Stimulated activated CD4-positive, alpha-beta T cell treated with anti-CD3 and anti-CD28 coated beads, Interleukin-1b, Interleukin-23, amount 100 ng/mL, for 4 hours (primary cell): ENCODE results near the gene VPS13D.
"Not testable (repeated sequence)": the region's sequence is repeated elsewhere in the genome, so short reads cannot be mapped to it uniquely, and the experiment has no call there.

Experiments
- DNase-seq, 2 donors: peaks; one replicate each; pipeline ENCODE4 v3.0.0-alpha.2; 2020; ENCODE audit warnings: low read depth in 2 of 2

Gene VPS13D

DNA sequence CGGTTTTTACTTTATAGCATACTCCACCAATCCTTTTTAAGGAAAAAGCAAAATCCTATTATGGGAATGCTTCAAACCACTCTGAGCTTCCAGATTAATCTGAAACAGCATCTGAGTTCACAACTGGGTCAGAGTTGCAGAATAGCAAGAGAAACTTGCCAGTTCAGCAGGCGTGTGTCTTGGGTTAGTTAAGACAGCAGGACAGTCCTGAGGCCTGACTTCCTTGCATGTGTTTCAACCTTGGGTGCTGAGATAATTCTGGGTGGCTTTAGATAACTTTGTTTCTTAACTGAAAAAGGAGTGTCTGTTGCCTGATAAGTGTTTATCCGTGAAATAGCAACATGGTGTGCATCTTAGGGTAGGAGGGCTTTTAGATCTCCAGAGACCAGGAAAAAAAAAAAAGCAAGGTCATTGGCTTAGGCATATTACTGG is 218.9 kb downstream of the VPS13D start:
- DNase-seq = no peak

DNA sequence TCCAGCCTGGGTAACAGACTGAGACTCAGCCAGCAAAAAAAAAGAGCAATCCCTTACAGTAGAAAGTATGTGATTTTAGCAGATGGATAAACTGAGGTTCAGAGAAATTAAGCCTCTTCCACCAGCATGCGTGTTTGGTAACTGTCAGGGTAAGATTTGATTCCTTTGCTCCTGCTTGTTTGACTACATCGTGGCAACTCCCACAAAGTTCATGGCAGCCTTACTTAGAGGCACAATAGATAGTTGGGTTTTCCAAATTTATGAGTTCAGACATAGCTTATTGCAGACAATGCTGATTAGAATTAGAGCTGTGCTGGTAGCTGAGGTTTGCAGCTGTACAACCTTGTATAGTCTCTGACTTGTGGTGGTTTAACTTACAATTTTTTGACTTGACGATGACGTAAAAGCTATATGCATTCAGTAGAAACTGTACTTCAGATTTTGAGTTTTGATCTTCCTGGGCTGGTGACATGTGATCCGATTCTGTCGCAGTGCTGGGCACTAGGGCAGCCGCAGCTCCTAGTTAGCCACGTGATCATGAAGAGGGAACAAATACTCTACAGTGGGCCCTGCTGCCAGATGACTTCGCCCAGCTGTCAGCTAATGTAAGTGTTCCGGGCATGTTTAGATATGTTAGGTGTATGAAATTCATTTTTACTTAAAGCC is 220.4 kb downstream of the VPS13D start:
- DNase-seq = no peak

DNA sequence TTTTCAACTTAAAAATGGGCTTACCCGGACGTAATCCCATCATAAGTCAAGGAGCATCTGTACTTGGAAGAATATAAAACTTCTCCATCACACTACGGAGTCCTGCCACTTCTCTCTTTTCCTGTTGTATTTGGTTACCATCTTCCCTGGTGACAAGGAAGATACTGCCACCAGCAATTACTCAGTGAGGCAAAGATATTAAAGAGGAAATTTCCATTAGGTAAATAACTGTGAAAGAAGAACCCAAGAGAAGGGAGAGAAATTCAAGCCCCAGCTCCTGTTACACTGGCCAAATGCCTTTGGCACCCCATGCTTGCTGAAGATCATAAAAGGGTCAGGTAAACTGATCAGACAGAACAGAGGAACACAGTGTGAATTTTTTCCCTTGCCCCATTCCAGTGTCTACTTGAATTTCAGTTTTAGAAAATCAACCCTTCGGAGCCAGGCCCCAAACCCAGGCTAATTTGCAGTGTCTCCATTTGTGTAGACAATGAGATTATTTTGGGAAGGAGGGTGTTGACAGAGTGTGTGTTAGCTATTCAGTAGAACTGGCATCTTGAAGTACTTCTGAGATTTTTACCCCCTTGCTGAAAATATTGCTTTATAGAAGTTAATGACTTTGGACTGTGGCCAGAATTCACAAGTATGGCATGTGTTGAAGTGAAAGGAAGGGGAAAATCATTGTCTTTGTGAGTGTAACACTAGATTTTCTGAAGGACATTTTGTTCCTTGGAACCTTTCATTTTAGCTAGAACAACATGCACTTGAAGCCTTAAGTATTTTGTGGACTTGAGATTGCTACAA is 221.1 kb downstream of the VPS13D start:
- no peak for DNase-seq

DNA sequence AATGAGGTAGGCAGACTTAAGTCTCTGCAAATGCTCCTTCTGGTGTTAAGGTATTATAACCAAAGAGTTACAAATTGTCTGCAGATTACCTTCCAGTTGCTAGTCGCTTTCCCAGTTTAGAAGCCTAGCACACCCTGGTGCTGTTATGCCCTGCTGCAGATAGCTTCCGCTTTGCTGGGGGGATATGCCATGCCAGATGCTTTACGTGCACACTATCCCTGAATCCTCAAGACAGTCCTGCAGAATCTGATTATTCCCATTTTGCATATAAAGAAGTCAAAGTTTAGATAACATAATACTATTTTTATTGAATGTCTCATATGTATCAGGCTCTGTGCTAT is 221.7 kb downstream of the VPS13D start:
- DNase-seq = no peak

DNA sequence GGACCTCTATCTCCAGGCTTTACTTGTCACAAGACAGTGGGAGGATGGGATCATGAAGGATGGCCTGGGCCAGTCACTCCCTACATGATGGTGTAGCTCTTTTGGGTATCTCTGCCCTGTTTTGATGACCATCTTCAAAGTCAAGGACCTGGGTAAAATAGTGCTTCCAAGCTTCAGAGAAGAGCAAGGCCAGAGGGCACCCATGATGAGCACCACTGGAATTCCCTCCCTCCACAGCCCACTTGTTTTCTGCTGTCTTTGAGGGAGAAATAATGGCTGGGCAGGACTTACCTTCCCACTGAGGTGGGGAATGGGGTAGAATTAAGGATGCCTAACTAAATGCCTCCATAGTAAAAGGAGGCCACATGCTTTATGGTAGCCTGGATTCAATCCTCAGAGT is 222.4 kb downstream of the VPS13D start:
- DNase-seq = no peak

DNA sequence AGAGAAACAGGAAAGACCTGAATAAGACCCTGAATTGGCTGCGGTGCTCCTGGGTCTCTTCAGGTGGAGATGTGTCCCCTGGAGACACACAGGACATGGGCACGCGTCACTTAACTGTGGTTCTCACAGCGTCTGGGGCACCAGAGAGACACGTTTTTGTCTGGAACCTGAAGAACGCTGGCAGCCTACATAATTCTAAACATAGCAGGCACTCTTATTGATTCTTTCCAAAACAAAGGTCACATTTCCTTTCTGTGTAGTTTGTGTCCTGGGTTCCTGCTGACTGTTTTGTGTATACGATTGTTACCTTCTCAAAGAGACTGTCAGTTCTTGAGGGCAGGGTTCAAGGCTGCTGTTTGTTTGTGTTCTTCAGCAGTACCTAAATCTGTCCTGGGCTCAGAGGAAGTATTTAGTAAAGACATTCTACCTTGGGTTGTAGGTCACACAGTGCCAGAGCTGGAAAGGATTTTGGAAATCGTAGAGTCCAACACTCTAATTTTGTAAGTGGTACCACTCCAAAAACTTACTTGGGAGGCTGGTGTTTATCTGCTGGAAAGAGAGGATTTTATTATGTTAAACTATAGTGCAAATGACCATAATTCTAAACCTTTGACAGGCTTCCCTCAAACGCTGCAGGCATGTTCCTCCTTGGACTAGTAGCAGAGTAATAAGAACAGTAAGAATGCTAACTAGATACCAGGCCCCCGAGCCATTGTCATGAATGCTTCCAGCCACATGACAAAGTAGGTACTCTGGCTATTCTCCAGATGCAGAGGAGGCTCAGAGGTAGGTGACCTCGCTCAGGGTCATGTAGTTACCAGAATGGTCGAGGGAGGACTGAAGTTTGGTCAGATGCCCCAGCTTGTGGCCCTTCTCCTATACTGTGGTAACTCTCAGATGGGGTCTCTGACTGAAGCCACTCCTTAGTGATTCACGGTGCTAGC is 223.8 kb downstream of the VPS13D start:
- DNase-seq = no peak

DNA sequence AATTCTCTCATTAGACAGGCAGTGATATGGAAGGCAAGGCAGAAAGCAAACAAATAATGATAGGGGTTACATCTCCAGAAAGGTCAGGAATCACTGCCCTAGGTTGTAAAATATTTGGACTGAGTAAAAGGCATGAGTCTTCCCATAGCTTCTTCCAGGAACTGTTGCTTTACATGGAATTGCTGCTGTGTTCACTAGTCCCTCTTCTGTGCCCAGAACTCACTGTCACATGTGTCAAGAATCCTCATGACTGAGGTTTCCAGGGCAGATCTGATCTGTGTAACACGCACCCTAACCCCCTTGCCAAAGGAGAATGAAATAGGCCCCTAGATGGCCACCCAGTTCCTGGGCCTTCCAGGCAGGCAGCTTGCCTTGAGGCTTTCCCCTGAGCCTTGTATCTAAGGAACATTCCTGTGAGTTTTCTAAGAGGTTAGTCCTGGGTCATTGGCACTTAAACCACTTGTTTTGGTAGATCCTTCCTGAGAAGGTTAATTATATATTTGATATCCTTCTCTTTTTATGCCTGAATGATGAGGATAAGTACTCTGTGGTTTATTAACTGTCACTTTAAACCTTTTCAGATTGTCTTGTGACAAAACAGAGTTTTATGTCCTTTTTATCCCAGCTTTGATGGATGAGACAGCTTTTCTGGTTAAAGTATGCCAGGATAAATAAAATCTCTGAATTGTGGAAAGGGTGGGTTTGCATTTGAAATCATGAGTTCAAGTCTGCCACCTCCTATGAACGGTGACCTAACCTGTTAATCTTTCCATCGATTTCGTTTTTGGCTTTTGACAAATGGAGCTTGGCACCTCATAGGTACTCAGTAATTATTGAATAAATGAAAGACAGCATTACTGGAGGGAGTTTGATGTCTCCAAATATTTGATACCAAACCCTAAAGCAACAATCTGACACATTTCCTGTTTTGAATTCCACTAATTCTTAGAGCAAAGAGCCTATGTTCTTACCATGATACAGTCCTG is 224.9 kb downstream of the VPS13D start:
- DNase-seq = no peak

DNA sequence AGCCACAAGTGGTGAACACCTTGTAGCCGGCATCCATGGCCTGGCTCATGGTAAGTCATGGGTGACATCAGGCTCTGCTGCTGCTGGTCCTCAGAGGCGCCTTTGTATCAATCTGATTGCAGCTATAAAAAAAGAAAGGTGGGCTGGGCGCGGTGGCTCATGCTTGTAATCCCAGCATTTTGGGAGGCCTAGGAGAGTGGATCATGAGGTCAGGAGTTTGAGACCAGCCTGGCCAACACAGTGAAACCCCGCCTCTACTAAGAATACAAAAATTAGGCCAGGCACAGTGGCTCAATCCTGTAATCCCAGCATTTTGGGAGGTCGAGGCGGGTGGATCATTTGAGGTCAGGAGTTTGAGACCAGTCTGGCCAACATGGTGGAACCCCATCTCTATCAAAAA is 226.3 kb downstream of the VPS13D start:
- not testable (repeated sequence) for DNase-seq

DNA sequence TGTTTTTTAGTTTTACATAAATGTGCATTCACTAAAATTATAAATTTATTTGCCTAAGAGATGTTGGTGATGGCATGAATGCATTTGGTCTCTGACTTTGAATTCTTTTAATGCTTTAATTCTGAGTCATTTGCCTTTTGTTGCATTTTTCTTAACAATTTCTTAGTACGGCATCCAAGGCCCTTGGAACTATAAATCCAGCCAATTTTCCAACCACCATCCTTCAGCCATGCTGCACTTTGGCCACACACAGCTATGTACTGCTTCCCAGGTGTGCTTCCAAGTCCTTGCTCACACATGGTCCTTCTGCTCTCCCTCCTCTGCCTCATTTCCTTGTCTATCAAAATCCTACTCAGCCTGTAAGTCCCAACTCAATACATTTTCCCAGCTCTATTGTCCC is 227.1 kb downstream of the VPS13D start:
- no peak for DNase-seq

DNA sequence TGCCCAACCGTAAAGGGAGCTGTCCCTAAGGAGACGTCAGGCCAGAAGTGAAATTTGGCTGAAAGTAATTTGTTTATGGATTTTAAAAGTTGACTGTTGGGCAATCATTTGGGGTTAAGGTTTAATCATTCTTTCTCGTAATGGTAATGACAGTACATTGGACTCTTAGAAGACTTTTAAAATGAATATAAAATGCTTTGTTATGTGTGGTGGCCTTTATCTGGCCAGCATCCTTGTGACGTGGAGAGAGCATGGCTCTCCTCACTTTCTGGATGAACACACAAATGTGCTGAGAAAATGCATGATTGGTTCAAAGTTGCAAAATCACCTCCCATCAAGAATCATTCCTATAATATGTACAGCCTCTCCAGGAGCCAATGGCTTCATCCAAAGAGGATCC is 227.9 kb downstream of the VPS13D start:
- no peak for DNase-seq

DNA sequence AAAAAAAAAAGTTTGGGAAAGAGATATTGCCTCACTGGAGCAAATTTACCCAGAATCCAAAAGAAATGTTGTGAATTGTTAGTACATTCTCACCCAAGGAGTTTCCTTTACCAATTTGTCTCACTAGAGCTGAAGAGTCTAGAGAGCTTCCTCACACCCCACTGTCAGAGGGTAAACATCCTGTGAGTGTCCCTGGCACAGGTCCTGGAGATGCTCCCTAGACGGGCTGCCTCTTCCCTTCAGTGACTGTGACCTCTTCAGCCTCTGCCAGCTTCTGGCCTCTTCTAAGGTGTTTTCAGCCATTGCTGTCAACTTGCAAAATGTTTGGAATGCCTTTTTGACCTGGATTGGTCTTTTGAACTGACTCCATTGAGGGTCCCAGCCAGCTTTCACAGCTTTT is 228.7 kb downstream of the VPS13D start:
- no peak for DNase-seq

DNA sequence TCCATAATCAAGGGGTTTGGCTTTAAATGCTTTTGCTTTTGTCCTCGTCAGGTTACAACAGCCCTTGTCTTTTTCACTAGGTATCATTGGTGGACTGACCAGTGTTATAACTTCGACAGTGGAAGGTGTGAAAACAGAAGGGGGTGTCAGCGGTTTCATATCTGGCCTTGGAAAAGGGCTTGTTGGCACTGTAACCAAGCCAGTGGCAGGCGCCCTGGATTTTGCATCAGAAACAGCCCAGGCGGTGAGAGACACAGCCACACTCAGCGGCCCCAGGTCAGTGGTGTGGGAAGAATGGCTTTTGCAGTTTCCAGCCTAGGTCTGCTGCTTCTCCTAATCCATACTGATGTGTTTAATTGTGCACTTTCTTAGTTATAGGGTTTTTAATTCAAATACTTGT is 230.3 kb downstream of the VPS13D start:
- no peak for DNase-seq

DNA sequence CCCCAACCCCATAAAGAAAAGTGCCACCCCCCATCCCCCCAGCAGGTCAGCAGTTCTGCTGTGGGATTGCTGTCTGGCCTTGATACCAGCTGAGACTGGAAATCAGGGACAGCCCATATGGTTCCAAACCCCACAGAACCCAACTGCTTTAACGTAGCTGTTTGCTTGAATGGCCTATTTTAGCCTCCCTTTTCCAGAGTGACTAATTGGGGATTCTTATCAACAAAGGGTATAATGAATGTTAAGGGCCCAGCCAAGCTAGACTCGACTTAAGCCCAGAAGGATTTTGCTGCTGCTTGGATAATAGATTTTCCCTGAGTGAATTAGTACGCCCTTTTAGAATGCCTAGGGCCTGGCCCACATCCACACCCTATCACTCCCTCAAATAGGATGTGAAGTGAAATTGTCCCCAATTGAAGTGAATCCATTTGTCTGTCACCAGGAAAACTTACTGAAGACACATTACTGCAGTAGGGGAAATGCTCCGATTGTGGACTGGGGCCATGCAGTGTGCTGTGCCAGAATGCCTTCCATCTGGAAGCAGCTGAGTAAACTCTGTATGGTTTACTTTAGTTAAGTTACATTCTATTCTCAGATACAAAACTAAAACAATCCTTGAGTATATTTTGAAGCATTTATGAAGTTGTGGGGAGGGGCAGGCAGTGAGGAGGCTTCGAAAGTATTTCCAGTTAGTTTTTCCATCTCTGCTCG is 231.2 kb downstream of the VPS13D start:
- DNase-seq = no peak

DNA sequence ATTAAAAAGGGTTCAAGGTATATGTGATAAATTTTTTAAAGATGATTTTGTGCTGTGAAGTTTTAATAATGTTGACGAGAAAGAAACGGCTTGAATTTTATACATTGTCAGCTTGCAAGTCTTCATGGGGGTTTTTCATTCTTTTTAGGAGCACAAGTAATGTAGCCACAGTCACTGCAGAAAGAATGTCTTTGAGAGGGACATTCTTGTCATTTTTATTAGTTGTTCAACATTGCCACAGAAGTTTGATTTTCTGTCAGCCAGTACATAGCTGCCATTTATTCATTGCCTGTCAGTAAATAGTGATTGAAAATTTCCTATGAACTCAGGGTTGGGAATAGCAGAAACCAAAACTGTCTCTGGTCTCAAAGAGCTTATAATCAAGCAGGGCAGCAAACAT is 231.9 kb downstream of the VPS13D start:
- DNase-seq = no peak

DNA sequence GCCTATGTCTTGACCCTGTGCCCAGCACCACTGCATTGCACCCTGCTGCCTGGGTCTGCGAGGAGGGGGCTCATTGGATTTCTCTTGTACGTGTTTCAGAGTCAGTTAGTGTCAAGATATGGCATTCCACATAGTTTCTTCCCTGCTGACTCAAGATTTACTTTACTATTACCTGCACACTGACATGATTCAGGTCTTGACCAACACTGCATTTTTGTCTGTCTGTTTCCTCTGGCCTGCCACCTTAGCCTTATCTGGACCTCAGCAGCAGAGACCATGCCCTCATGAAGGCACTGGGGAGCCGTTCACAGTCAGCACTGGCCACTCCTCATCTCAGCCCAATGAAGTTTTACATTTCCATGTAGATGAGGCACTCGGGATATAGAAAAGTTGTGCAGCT is 232.8 kb downstream of the VPS13D start:
- no peak for DNase-seq

DNA sequence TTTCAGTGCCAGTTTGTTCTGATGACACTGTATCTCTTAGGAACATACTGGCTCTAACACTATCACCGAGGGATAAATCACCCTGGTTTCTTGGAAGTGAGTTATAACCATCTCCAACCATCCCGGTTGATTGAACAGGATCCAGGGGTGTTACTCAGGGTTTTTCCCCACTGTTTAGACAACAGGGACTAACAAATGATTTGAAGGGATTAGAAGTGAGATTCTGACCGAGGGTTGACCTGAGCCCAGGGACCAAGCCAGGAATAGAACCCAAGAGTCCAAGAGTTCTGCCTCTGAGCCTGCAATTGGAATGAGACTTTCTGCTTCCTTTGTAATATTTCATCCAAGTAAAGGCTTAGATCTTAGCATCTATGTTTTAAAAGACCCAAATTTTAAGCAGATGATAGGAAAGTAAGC is 234.2 kb downstream of the VPS13D start:
- no peak for DNase-seq

DNA sequence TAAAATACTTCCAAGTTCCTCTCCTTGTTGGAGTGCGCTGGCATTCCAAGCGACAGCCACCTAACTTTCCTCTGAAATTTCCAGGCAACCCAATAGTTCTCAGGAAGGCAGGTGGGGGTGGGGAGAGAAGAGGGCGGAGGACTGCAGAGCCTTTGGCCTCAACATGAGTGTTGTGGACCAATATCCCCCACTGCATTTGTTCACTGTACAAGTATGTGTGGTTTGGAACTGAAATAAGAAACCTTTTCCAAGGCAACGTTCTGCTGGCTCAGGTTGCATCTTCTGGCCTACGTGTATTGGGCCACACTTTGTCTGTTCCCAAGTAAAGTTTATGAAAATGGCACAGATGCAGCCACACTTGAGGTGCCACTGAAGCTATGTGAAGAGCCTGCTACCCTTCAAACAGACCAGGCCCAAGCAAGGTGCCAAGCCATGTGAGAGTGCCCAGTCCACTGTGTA is 234.8 kb downstream of the VPS13D start:
- DNase-seq = no peak

DNA sequence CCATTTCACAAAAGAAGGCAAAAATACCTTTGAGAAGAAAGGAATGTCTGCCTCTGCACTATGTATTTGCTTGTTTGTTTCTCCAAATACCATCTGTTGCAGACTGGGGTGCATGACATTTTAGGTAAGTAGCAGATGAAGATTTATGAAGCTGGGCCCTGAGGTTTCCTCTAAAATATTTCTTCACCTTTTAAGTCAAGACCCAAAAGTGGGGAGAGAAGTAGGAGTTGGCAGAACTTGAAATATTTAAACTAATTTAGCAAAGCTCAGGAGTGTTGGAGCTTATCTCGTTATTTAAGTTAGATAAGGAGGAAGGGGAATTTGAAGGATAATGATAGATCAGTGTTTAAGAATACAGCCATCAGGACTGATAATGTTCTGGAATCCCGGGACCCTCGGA is 235.3 kb downstream of the VPS13D start:
- DNase-seq = no peak

DNA sequence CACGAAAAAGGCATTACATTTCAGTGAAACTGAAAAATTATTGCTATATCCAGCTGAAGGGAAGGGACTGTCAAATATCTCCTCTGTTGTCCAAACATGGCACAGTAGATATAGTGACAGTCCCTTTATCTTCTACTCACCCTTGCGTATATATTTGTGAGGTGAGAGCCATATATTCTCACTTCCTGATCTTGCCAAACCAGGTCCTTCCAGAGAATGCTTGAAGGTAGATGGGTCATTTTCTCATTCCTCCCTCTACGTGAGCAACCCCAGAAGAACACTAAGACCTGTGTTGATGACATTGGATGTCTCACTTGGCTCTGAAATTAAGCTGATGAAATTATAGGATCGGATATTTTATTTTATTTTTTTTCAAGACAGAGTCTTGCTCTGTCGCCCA is 237.0 kb downstream of the VPS13D start:
- DNase-seq = no peak

DNA sequence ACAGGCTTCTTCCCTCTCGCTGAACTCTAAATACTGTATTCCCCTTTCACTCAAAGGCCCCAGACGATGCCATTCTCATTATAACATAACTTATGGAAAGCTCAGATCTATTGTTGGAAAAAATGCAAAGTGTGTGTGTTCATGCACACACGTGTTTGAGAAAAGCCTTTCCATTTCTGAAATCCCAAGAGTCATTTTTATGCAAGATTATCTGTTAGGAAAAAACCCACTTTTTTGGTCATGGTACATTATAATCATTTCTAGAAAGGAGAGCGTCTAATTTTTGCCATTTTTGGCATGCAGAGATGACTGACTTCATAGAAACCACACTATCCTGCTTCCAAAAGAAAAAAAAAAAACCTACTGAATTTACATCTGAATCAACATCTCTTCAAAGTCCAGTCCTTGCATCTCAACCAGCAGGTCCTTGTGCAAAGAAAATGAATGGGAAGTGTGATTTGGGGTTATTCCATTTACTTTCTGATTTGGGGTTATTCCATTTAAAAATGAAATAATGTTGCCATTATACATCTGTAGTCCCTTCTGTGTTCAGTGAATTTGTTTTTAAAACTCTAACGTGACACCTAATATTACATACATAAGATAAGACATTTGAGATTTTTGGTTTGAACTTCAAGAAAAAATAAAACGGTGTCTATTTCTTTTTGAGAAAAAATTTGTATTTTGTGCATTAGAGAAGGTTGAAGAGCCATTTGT is 237.9 kb downstream of the VPS13D start:
- DNase-seq = no peak
